Gastrocnemius medialis (tissue), 4 donors: ENCODE data around the gene EXD3. TPM values are rescaled to one million over a fixed set of nuclear protein-coding genes. Genes with fewer than 3 reads are reported as not detected.

Experiments
- ATAC-seq, 2 donors: fragments of 150-250 bp; one replicate each; pipeline ENCODE4 v1.9.1; 2016
- DNase-seq, 2 donors: peaks; one replicate each; pipeline ENCODE4 v3.0.0-alpha.2; 2019
- H3K27ac ChIP-seq, 4 donors: fragments of 200-600 bp; sonication (generic); 1 replicate in 1 of 4; 2 replicates in 3 of 4; pipeline ENCODE4 v1.5.1; 2016 to 2018; ENCODE audit warnings: mild to moderate bottlenecking in 2 of 4, moderate library complexity in 1 of 4
- H3K27me3 ChIP-seq, 3 donors: fragments of 200-600 bp; sonication (generic) in 2 of 3; 1 replicate in 1 of 3; 2 replicates in 2 of 3; pipeline versions ENCODE4 v1.5.1 to v1.6.0; 2016 to 2019; ENCODE audit warnings: mild to moderate bottlenecking in 1 of 3, moderate library complexity in 1 of 3
- H3K36me3 ChIP-seq, 2 donors: fragments of 200-600 bp; sonication (generic) in 1 of 2; one replicate each; pipeline ENCODE4 v1.5.1; 2017 to 2018
- H3K4me1 ChIP-seq, 2 donors: fragments of 200-600 bp; sonication (generic) in 1 of 2; one replicate each; pipeline ENCODE4 v1.5.1; 2016 to 2017; ENCODE audit warnings: mild to moderate bottlenecking in 2 of 2
- H3K4me3 ChIP-seq, 4 donors: fragments of 200-600 bp; sonication (generic) in 3 of 4; 1 replicate in 1 of 4; 2 replicates in 3 of 4; pipeline ENCODE4 v1.5.1; 2016 to 2019; ENCODE audit warnings: mild to moderate bottlenecking in 2 of 4
- H3K9me3 ChIP-seq, 3 donors: fragments of 200-600 bp; sonication (generic) in 2 of 3; 1 replicate in 1 of 3; 2 replicates in 2 of 3; pipeline ENCODE4 v1.5.1; 2016 to 2019
- POLR2A ChIP-seq, 2 donors: fragments of 450-650 bp; IDR thresholded peaks; one replicate each; pipeline ENCODE4 v1.6.1; 2017; ENCODE audit warnings: antibody characterized with exemption in 2 of 2, mild to moderate bottlenecking in 2 of 2, moderate library complexity in 2 of 2
- in situ Hi-C, 4 donors: fragments of 200-750 bp; cut with MboI; loops; one replicate each; pipeline versions ENCODE4 v1.15.0 to v1.8.0; 2017; ENCODE audit warnings: low sequenced_read_pairs in 4 of 4
- intact Hi-C: fragments of 100-400 bp; cut with DNase I; formaldehyde crosslinking; loops from one replicate; pipeline ENCODE4 v1.15.1; 2023; ENCODE audit warnings: low total_unique reads
- total RNA-seq, 4 donors: library from RNA; depleted of rRNA; stranded (reverse); fragments of >200 nt; gene quantifications; one replicate each; pipeline versions ENCODE4 v1.1.0 to v1.2.3, GENCODE V29; 2016
- TF ChIP-seq, protein P1 (sequence below), 5 experiments: fragments of 450-650 bp in 3 of 5; fragments of 200-600 bp in 2 of 5; sonication (generic) in 2 of 5; IDR thresholded peaks in 4 of 5; conservative IDR thresholded peaks in 1 of 5; 1 replicate in 4 of 5; 2 replicates in 1 of 5; pipeline ENCODE4 v1.5.1; 2016 to 2019; ENCODE audit warnings: antibody characterized with exemption in 5 of 5, mild to moderate bottlenecking in 3 of 5, moderate library complexity in 3 of 5

The EXD3 gene
- total RNA-seq, 4 donors from 2014 or later = 4.8 to 12.5 (median 6.4) TPM

DNA sequence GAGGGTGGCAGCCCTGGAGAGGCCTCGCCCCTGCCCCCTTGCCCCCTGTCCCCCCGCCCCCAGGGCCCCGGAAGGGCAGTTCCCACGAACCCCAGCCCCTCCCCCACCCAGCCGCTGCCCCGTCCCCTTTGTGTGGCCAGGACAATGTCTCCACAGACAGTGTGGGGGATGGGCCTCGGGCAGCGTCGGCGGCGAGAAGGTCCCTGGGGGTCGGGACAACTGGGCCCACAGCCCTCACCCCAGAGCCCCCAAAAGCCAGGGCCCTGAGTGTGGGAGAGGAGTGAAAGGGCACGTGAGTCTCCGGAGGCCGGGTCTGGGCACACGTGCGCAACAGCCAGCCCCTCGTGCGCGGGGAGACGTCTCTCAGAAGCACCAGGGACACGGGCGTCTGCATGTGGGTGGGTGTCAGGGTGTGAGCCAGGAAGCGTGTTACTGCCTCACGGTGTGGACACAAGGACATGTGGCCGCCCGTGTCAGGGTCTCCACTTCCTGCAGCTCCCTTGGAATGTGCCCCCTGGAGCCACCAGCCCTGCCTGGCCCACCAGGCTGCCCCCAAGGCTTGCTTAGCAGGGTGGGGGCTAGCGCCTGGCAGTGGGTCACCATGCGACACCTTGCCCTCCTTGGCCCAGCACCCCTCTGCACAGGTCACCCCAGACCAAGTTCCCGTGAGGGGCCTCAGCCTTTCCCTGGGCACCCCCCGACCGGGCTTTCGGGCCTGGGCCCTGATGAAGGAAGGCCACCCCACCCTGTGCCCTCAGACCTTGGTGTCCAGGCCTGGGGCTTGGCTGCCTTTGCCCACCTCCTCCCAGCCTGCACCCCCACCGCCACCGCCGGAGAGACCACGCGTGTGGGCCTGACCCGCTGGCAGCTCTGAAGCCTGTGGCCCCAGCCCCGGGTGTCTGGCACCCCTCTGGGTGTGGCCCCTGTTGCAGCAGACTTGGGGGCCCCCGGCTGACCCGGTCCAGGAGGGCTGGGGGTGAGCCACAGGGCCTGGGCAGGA lies 108.1 kb downstream of the EXD3 start:
- Histone ChIP-seq H3K27ac (peak overlapping the region; percentile 41 to 68 (median 52)), H3K4me3 (no peak overlapping the region), H3K9me3 (no peaks in the 10 kb centered on the region), H3K4me1 (peaks cover 0 to 6% of the 10 kb centered on the region in 2 donors), H3K27me3 (peaks cover 12 to 21% (median 14%) of the 10 kb centered on the region in 3 donors), H3K36me3 (no peaks in the 10 kb centered on the region)
- ATAC-seq (no peak), DNase-seq (no peak)
- intact Hi-C loops = no loop called here
- in situ Hi-C loops = no loop called here
- no peak for TF ChIP-seq POLR2A (IDR thresholded peaks at IDR 0.05)
- TF ChIP-seq, protein P1, sequence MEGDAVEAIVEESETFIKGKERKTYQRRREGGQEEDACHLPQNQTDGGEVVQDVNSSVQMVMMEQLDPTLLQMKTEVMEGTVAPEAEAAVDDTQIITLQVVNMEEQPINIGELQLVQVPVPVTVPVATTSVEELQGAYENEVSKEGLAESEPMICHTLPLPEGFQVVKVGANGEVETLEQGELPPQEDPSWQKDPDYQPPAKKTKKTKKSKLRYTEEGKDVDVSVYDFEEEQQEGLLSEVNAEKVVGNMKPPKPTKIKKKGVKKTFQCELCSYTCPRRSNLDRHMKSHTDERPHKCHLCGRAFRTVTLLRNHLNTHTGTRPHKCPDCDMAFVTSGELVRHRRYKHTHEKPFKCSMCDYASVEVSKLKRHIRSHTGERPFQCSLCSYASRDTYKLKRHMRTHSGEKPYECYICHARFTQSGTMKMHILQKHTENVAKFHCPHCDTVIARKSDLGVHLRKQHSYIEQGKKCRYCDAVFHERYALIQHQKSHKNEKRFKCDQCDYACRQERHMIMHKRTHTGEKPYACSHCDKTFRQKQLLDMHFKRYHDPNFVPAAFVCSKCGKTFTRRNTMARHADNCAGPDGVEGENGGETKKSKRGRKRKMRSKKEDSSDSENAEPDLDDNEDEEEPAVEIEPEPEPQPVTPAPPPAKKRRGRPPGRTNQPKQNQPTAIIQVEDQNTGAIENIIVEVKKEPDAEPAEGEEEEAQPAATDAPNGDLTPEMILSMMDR (IDR thresholded peaks at IDR 0.05 in 4 of 5, conservative IDR thresholded peaks at IDR 0.05 in 1 of 5) = no peak

DNA sequence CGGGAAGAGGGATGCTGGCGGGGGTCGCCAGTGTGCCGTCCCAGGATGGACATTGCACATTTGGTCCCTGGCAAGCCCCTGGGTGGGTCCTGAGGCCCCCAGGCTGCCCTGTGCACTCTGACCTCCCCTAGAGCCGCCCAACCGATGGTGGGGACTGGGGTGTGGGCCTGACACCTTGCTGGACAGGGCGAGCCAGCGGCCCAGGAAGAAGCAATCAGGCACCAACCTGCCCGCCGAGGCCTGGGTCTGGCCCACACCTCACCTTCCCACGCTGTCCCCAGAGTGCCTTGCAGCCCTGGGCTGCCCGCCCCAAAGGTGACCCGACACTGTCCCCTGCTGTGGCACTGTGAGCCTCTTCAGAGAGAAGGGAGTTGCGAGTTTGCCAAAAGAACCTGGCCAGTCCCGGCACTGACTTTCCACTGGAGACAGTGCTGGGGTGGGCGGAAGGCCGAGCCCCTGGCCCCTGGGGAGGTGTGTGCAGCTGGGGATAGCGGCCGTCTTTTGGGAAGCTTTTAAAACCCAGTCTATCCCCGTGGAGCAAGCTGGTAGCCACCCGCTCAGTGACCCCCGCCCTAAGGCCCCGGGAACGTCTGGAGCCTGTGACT lies 108.9 kb downstream of the EXD3 start:
- no peaks in the 10 kb centered on the region for H3K9me3 ChIP-seq
- in situ Hi-C loops = no loop called here
- no peaks in the 10 kb centered on the region for H3K36me3 ChIP-seq
- no peak for DNase-seq
- peak overlapping the region in 3 of 4 donors; percentile 20 to 68 (median 41) for H3K27ac ChIP-seq
- ATAC-seq = no peak
- TF ChIP-seq, protein P1 (IDR thresholded peaks at IDR 0.05 in 4 of 5, conservative IDR thresholded peaks at IDR 0.05 in 1 of 5) = peak in 1 of 5 experiments; percentile 39
- no peak for TF ChIP-seq POLR2A (IDR thresholded peaks at IDR 0.05)
- peaks cover 0 to 6% of the 10 kb centered on the region in 2 donors for H3K4me1 ChIP-seq
- peaks cover 12 to 25% (median 22%) of the 10 kb centered on the region in 3 donors for H3K27me3 ChIP-seq
- intact Hi-C loops = no loop called here
- no peak overlapping the region for H3K4me3 ChIP-seq

DNA sequence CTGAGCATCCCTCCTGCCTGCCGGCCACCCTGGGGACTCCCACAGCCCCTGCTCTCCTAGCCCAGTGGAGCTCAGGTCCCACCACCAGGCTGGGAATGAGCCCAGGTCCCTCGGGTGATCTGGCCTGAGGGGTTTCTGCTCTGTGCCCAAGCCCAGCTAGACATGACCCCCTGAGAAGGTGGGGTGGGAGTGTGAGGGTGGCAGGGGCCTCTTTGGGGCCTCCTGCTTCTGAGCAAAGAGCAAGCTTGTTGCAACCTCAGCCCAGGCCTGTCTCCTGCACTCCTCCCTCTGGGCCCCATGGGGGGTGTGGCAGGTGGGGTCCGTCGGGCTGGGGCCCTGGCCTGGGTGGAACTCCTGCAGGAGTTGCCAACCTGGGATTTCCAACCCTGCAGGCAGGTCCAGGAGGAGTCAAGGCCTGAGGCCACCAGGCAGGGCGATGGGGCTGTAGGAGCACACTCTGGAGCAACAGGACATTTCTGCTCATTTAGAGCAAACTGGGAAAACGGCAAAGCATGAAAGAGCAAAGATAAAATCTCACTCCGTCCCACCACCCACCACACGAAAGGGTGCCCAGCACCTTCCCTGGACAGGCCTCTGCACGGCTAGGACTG lies 109.5 kb downstream of the EXD3 start:
- Histone ChIP-seq H3K4me1 (peaks cover 0 to 6% of the 10 kb centered on the region in 2 donors), H3K27ac (no peak overlapping the region), H3K9me3 (no peaks in the 10 kb centered on the region), H3K4me3 (no peak overlapping the region), H3K36me3 (no peaks in the 10 kb centered on the region), H3K27me3 (peaks cover 12 to 29% (median 25%) of the 10 kb centered on the region in 3 donors)
- in situ Hi-C loops (no loop called here), intact Hi-C loops (no loop called here)
- ATAC-seq (no peak), DNase-seq (no peak)
- TF ChIP-seq, protein P1 (IDR thresholded peaks at IDR 0.05 in 4 of 5, conservative IDR thresholded peaks at IDR 0.05 in 1 of 5) = no peak
- TF ChIP-seq POLR2A (IDR thresholded peaks at IDR 0.05) = no peak

DNA sequence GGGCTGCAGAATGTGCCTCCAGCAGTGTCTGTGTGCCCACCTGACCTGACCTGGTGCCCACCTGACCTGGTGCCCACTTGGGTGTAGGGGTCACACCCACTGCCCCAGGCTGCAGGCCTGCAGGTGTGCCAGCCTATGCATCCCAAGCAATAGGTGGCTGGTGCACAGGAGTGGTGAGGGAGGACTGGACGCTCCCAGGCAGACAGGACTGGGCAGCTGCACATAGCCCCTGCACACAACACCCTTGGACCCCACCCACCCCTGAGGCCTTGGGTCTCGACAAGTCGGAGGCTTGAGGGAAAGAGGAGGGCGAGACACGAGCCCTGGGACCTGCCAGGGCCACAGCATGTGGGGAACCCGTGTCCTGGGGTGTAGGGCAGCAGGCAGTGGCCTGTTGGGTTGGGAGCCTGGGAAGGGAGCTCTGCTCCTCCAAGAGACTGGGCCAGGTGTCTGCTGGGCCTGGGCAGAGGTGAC lies 110.1 kb downstream of the EXD3 start:
- intact Hi-C loops = no loop called here
- DNase-seq (no peak), ATAC-seq (no peak)
- H3K36me3 ChIP-seq = no peaks in the 10 kb centered on the region
- in situ Hi-C loops = no loop called here
- H3K4me3 ChIP-seq = no peak overlapping the region
- TF ChIP-seq, protein P1 (IDR thresholded peaks at IDR 0.05 in 4 of 5, conservative IDR thresholded peaks at IDR 0.05 in 1 of 5) = no peak
- no peak for TF ChIP-seq POLR2A (IDR thresholded peaks at IDR 0.05)
- no peaks in the 10 kb centered on the region for H3K9me3 ChIP-seq
- H3K27ac ChIP-seq = no peak overlapping the region
- peaks cover 12 to 33% (median 26%) of the 10 kb centered on the region in 3 donors for H3K27me3 ChIP-seq
- H3K4me1 ChIP-seq = peaks cover 0 to 6% of the 10 kb centered on the region in 2 donors
